ENCODE data around the gene SLC39A8.
"Not testable (repeated sequence)": the region's sequence is repeated elsewhere in the genome, so short reads cannot be mapped to it uniquely, and the experiment has no call there.

The SLC39A8 gene

GRCh38 chr4:102344954-102345794 is at the start of gene SLC39A8:
SLC39A8 (minus strand) TSS chr4:102345482; CDS start chr4:102344662, 820 bp downstream.
- CTCF ChIA-PET, result interaction anchor here (0.8 to 2.6 kb wide), 8 partner anchors 10 to 1326 kb away, joined by 3 to 29 read pairs (median 3); no protein-coding TSS in a partner anchor
- peak within 1 kb of the TSS; percentile 83 for H3K4me3 Mint-ChIP-seq
- peak; percentile 93 for DNase-seq
- H3K4me1 Mint-ChIP-seq, result peaks cover 46% of the 10 kb centered on the region
- H3K36me3 Mint-ChIP-seq, result peaks cover 23% of the 10 kb centered on the region
- H3K27ac Mint-ChIP-seq, result peak within 1 kb of the TSS; percentile 98
- no peaks in the 10 kb centered on the region for H3K9me3 Mint-ChIP-seq
- peaks cover 14% of the 10 kb centered on the region for H3K27me3 Mint-ChIP-seq

- CTCF ChIA-PET, result no interaction called here
- no peaks in the 10 kb centered on the region for H3K9me3 Mint-ChIP-seq
- DNase-seq, result no peak
- H3K4me3 Mint-ChIP-seq, result no peak overlapping the region
- H3K36me3 Mint-ChIP-seq, result no peaks in the 10 kb centered on the region
- H3K27me3 Mint-ChIP-seq, result peaks cover 6% of the 10 kb centered on the region
- H3K27ac Mint-ChIP-seq, result no peak overlapping the region
- H3K4me1 Mint-ChIP-seq, result no peaks in the 10 kb centered on the region
Measured at GRCh38 chr4:102392033-102392744, 46.9 kb upstream of the SLC39A8 start.

- no peak for DNase-seq
- H3K4me3 Mint-ChIP-seq, result no peak overlapping the region
- H3K9me3 Mint-ChIP-seq, result no peaks in the 10 kb centered on the region
- no peaks in the 10 kb centered on the region for H3K36me3 Mint-ChIP-seq
- H3K27ac Mint-ChIP-seq, result no peak overlapping the region
- H3K4me1 Mint-ChIP-seq, result no peaks in the 10 kb centered on the region
- CTCF ChIA-PET, result no interaction called here
- peaks cover 16% of the 10 kb centered on the region for H3K27me3 Mint-ChIP-seq
Measured at GRCh38 chr4:102390438-102390837, 45.2 kb upstream of the SLC39A8 start.

GRCh38 chr4:102388611-102389010 is 43.3 kb upstream of the SLC39A8 start:
- no peaks in the 10 kb centered on the region for H3K4me1 Mint-ChIP-seq
- CTCF ChIA-PET, result no interaction called here
- no peaks in the 10 kb centered on the region for H3K9me3 Mint-ChIP-seq
- H3K27me3 Mint-ChIP-seq, result peaks cover 32% of the 10 kb centered on the region
- no peak overlapping the region for H3K4me3 Mint-ChIP-seq
- DNase-seq, result no peak
- H3K27ac Mint-ChIP-seq, result no peak overlapping the region
- no peaks in the 10 kb centered on the region for H3K36me3 Mint-ChIP-seq

GRCh38 chr4:102387552-102388150 is 42.4 kb upstream of the SLC39A8 start:
- H3K27me3 Mint-ChIP-seq, result peaks cover 42% of the 10 kb centered on the region
- no peak for DNase-seq
- H3K36me3 Mint-ChIP-seq, result no peaks in the 10 kb centered on the region
- no peaks in the 10 kb centered on the region for H3K9me3 Mint-ChIP-seq
- H3K4me3 Mint-ChIP-seq, result no peak overlapping the region
- H3K4me1 Mint-ChIP-seq, result no peaks in the 10 kb centered on the region
- H3K27ac Mint-ChIP-seq, result no peak overlapping the region
- CTCF ChIA-PET, result no interaction called here

GRCh38 chr4:102386966-102387365 is 41.7 kb upstream of the SLC39A8 start:
- Mint-ChIP-seq H3K27me3 (peaks cover 43% of the 10 kb centered on the region), H3K4me1 (no peaks in the 10 kb centered on the region), H3K27ac (no peak overlapping the region), H3K4me3 (no peak overlapping the region), H3K36me3 (no peaks in the 10 kb centered on the region), H3K9me3 (no peaks in the 10 kb centered on the region)
- DNase-seq, result no peak
- CTCF ChIA-PET, result no interaction called here

GRCh38 chr4:102380253-102380652 is 35.0 kb upstream of the SLC39A8 start:
- H3K9me3 Mint-ChIP-seq, H3K4me1 Mint-ChIP-seq, H3K36me3 Mint-ChIP-seq, H3K27ac Mint-ChIP-seq, CTCF ChIA-PET, H3K4me3 Mint-ChIP-seq, DNase-seq: not testable (repeated sequence)
- H3K27me3 Mint-ChIP-seq, result peaks cover 41% of the 10 kb centered on the region

GRCh38 chr4:102362922-102363432 is 17.7 kb upstream of the SLC39A8 start:
- DNase-seq, result no peak
- no peaks in the 10 kb centered on the region for H3K36me3 Mint-ChIP-seq
- H3K4me1 Mint-ChIP-seq, result peaks cover under 1% of the 10 kb centered on the region
- H3K4me3 Mint-ChIP-seq, result no peak overlapping the region
- CTCF ChIA-PET, result no interaction called here
- peaks cover 4% of the 10 kb centered on the region for H3K27me3 Mint-ChIP-seq
- no peaks in the 10 kb centered on the region for H3K9me3 Mint-ChIP-seq
- no peak overlapping the region for H3K27ac Mint-ChIP-seq

GRCh38 chr4:102358128-102358527 is 12.8 kb upstream of the SLC39A8 start:
- H3K36me3 Mint-ChIP-seq, result no peaks in the 10 kb centered on the region
- CTCF ChIA-PET, result no interaction called here
- H3K27me3 Mint-ChIP-seq, result peaks cover 10% of the 10 kb centered on the region
- no peak overlapping the region for H3K4me3 Mint-ChIP-seq
- DNase-seq, result no peak
- H3K27ac Mint-ChIP-seq, result no peak overlapping the region
- no peaks in the 10 kb centered on the region for H3K9me3 Mint-ChIP-seq
- H3K4me1 Mint-ChIP-seq, result peaks cover 3% of the 10 kb centered on the region

GRCh38 chr4:102357637-102358036 is 12.4 kb upstream of the SLC39A8 start:
- H3K4me3 Mint-ChIP-seq, H3K4me1 Mint-ChIP-seq, CTCF ChIA-PET, H3K27ac Mint-ChIP-seq, DNase-seq, H3K36me3 Mint-ChIP-seq, H3K9me3 Mint-ChIP-seq: not testable (repeated sequence)
- peaks cover 11% of the 10 kb centered on the region for H3K27me3 Mint-ChIP-seq

GRCh38 chr4:102356562-102357202 is 11.4 kb upstream of the SLC39A8 start:
- CTCF ChIA-PET, result no interaction called here
- DNase-seq, result no peak
- H3K4me3 Mint-ChIP-seq, result no peak overlapping the region
- peaks cover 16% of the 10 kb centered on the region for H3K27me3 Mint-ChIP-seq
- no peaks in the 10 kb centered on the region for H3K36me3 Mint-ChIP-seq
- no peak overlapping the region for H3K27ac Mint-ChIP-seq
- H3K4me1 Mint-ChIP-seq, result peaks cover 3% of the 10 kb centered on the region
- H3K9me3 Mint-ChIP-seq, result no peaks in the 10 kb centered on the region

GRCh38 chr4:102355748-102356147 is 10.5 kb upstream of the SLC39A8 start:
- CTCF ChIA-PET, result no interaction called here
- no peak overlapping the region for H3K27ac Mint-ChIP-seq
- DNase-seq, result no peak
- H3K4me3 Mint-ChIP-seq, result no peak overlapping the region
- no peaks in the 10 kb centered on the region for H3K9me3 Mint-ChIP-seq
- H3K36me3 Mint-ChIP-seq, result no peaks in the 10 kb centered on the region
- H3K4me1 Mint-ChIP-seq, result peaks cover 3% of the 10 kb centered on the region
- peaks cover 18% of the 10 kb centered on the region for H3K27me3 Mint-ChIP-seq

GRCh38 chr4:102354671-102355454 is 9.6 kb upstream of the SLC39A8 start:
- H3K27ac Mint-ChIP-seq, result no peak overlapping the region
- H3K4me3 Mint-ChIP-seq, result no peak overlapping the region
- peaks cover 21% of the 10 kb centered on the region for H3K27me3 Mint-ChIP-seq
- DNase-seq, result no peak
- H3K4me1 Mint-ChIP-seq, result peaks cover 3% of the 10 kb centered on the region
- H3K9me3 Mint-ChIP-seq, result no peaks in the 10 kb centered on the region
- CTCF ChIA-PET, result no interaction called here
- no peaks in the 10 kb centered on the region for H3K36me3 Mint-ChIP-seq
